ENCODE results near the gene CCL17. TPM values are rescaled to one million over a fixed set of nuclear protein-coding genes. Genes with fewer than 3 reads are reported as not detected.

The CCL17 gene
- total RNA-seq, 1 experiment from 2014 or later, result not detected

DNA sequence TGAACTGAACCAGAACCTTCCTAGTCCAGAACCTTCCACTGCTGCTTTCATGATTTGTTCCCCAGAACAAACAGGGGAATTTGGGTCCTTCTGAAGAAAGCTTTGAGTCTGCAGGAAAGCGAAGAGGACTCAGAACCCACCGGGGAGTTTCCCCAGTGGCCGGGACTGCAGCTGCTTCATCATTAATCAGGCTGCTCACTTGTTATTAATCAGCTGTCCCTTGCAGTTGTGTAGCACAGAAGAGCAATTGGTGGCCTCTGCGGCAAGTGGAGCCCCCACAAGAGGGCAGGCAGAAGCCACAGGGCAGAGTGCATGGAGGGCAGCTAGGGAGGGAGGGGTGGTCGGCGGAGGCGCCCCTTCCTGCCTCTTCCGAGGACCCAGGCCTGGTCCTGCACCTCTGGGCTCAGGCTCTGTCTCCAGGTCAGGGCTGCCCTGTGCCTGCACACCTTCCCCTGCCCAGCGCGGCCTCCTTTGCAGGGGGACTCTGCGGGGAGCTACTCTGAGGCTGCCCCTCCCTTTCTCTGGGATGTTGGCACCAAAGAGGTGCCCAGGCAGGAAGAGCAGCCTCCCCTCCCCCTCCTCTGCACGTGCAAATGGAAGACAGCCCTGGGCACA, 6.9 kb downstream of the CCL17 start:
- H3K4me1 ChIP-seq (ENCODE audit: control insufficient read depth, insufficient read depth, low read length), result no peaks in the 10 kb centered on the region
- ChIA-PET CTCF (no interaction called here), POLR2A (no interaction called here)
- in situ Hi-C loops (cut with HindIII; ENCODE audit: low pct_unique_long_range_greater_than_20kb, low sequenced_read_pairs) (no loop called here), intact Hi-C loops (cut with micrococcal nuclease; ENCODE audit: unreplicated experiment) (no loop called here)
- no peaks in the 10 kb centered on the region for H3K27me3 ChIP-seq (ENCODE audit: control insufficient read depth, insufficient read depth, low read length)
- H3K36me3 ChIP-seq (ENCODE audit: control insufficient read depth, insufficient read depth, low read length), result no peaks in the 10 kb centered on the region
- no peaks in the 10 kb centered on the region for H3K9me3 ChIP-seq (ENCODE audit: control insufficient read depth, insufficient read depth, low read depth, low read length)
- no TSS peak for BruUV-seq (replicated peaks)
- no peak overlapping the region for H3K4me3 ChIP-seq (ENCODE audit: low read depth in 2 of 2, low read length in 2 of 2)
- ATAC-seq (no peak), DNase-seq (ENCODE audit: low read depth, low spot score) (no peak)
- no peak for TF ChIP-seq TCF7L2 (IDR thresholded peaks at IDR 0.05; ENCODE audit: low read depth, low read length)
- TF ChIP-seq SIN3A (IDR thresholded peaks at IDR 0.05; ENCODE audit: borderline replicate concordance, insufficient read depth, low read depth, low read length), result no peak
- TF ChIP-seq, protein P1, sequence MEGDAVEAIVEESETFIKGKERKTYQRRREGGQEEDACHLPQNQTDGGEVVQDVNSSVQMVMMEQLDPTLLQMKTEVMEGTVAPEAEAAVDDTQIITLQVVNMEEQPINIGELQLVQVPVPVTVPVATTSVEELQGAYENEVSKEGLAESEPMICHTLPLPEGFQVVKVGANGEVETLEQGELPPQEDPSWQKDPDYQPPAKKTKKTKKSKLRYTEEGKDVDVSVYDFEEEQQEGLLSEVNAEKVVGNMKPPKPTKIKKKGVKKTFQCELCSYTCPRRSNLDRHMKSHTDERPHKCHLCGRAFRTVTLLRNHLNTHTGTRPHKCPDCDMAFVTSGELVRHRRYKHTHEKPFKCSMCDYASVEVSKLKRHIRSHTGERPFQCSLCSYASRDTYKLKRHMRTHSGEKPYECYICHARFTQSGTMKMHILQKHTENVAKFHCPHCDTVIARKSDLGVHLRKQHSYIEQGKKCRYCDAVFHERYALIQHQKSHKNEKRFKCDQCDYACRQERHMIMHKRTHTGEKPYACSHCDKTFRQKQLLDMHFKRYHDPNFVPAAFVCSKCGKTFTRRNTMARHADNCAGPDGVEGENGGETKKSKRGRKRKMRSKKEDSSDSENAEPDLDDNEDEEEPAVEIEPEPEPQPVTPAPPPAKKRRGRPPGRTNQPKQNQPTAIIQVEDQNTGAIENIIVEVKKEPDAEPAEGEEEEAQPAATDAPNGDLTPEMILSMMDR (IDR thresholded peaks at IDR 0.05), result no peak
- no peak for TF ChIP-seq POLR2AphosphoS5 (IDR thresholded peaks at IDR 0.05; ENCODE audit: low read depth, low read length)
- TF ChIP-seq, protein P2, sequence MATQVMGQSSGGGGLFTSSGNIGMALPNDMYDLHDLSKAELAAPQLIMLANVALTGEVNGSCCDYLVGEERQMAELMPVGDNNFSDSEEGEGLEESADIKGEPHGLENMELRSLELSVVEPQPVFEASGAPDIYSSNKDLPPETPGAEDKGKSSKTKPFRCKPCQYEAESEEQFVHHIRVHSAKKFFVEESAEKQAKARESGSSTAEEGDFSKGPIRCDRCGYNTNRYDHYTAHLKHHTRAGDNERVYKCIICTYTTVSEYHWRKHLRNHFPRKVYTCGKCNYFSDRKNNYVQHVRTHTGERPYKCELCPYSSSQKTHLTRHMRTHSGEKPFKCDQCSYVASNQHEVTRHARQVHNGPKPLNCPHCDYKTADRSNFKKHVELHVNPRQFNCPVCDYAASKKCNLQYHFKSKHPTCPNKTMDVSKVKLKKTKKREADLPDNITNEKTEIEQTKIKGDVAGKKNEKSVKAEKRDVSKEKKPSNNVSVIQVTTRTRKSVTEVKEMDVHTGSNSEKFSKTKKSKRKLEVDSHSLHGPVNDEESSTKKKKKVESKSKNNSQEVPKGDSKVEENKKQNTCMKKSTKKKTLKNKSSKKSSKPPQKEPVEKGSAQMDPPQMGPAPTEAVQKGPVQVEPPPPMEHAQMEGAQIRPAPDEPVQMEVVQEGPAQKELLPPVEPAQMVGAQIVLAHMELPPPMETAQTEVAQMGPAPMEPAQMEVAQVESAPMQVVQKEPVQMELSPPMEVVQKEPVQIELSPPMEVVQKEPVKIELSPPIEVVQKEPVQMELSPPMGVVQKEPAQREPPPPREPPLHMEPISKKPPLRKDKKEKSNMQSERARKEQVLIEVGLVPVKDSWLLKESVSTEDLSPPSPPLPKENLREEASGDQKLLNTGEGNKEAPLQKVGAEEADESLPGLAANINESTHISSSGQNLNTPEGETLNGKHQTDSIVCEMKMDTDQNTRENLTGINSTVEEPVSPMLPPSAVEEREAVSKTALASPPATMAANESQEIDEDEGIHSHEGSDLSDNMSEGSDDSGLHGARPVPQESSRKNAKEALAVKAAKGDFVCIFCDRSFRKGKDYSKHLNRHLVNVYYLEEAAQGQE (IDR thresholded peaks at IDR 0.05; ENCODE audit: insufficient read depth in 1 of 2, low read depth in 2 of 2, low read length in 1 of 2), result no peak
- no peak overlapping the region for H3K27ac ChIP-seq (ENCODE audit: low read length)

DNA sequence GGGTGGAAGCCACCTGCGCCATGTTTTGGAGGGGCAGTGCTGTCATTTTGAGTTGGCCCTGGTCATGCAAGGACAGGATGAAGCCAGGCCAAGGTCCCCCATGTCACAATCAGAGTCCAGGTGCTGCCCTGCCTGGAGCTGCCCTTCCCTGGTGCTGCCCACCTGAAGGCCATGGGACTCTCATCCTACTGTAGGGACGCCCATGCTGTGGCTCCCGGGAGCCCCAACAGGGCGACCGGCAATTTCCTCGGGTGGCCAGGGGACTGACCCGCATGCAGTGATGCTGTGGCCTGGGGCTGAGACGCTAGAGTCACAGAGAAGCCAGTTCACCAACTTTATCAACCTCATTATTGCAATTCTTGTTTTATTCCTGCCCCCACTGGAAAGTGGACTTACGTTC, 8.0 kb downstream of the CCL17 start:
- Histone ChIP-seq H3K27me3 (ENCODE audit: control insufficient read depth, insufficient read depth, low read length) (no peaks in the 10 kb centered on the region), H3K36me3 (ENCODE audit: control insufficient read depth, insufficient read depth, low read length) (no peaks in the 10 kb centered on the region), H3K4me3 (ENCODE audit: low read depth in 2 of 2, low read length in 2 of 2) (no peak overlapping the region), H3K27ac (ENCODE audit: low read length) (no peak overlapping the region), H3K9me3 (ENCODE audit: control insufficient read depth, insufficient read depth, low read depth, low read length) (no peaks in the 10 kb centered on the region), H3K4me1 (ENCODE audit: control insufficient read depth, insufficient read depth, low read length) (peaks cover 8% of the 10 kb centered on the region)
- ATAC-seq (no peak), DNase-seq (ENCODE audit: low read depth, low spot score) (no peak)
- in situ Hi-C loops (cut with HindIII; ENCODE audit: low pct_unique_long_range_greater_than_20kb, low sequenced_read_pairs) (no loop called here), intact Hi-C loops (cut with micrococcal nuclease; ENCODE audit: unreplicated experiment) (no loop called here)
- TF ChIP-seq, protein P1 (IDR thresholded peaks at IDR 0.05), result no peak
- TF ChIP-seq POLR2AphosphoS5 (IDR thresholded peaks at IDR 0.05; ENCODE audit: low read depth, low read length) (no peak), SIN3A (IDR thresholded peaks at IDR 0.05; ENCODE audit: borderline replicate concordance, insufficient read depth, low read depth, low read length) (no peak)
- TF ChIP-seq, protein P2 (IDR thresholded peaks at IDR 0.05; ENCODE audit: insufficient read depth in 1 of 2, low read depth in 2 of 2, low read length in 1 of 2), result no peak
- BruUV-seq (replicated peaks), result no TSS peak
- ChIA-PET POLR2A (no interaction called here), CTCF (interaction anchor here (0.6 to 0.7 kb wide), 2 partner anchors 40 to 113 kb away, joined by 3 read pairs; partner anchors contain the start of gene CX3CL1)

Measured in Panc1 (cell line).